ENCODE results near the gene MGST2.
A peak's percentile ranks its signal among the peaks of the same experiment; 100 is the strongest.
"Not testable (repeated sequence)": the region's sequence is repeated elsewhere in the genome, so short reads cannot be mapped to it uniquely, and the experiment has no call there.

The MGST2 gene

GRCh38 chr4:139665690-139666529 lies at the start of gene MGST2:
TSS of gene MGST2 (plus strand) at chr4:139665819. CDS start at chr4:139666020, 201 bp downstream.
- DNase-seq: no peak

GRCh38 chr4:139617702-139618490 lies 47.7 kb upstream of the MGST2 start:
- no peak for DNase-seq

- peak; percentile 3 for DNase-seq
These were observed 46.0 kb upstream of the MGST2 start for GRCh38 chr4:139619644-139620043.

- DNase-seq: no peak
These were observed 42.7 kb upstream of the MGST2 start for GRCh38 chr4:139622901-139623381.

GRCh38 chr4:139624441-139625092 lies 41.1 kb upstream of the MGST2 start:
- no peak for DNase-seq

GRCh38 chr4:139625093-139625455 lies 40.5 kb upstream of the MGST2 start:
- DNase-seq: no peak

GRCh38 chr4:139625482-139625881 lies 40.1 kb upstream of the MGST2 start:
- DNase-seq: no peak

GRCh38 chr4:139628184-139629012 lies 37.2 kb upstream of the MGST2 start:
- DNase-seq: no peak

GRCh38 chr4:139629436-139630125 lies 36.0 kb upstream of the MGST2 start:
- no peak for DNase-seq

- no peak for DNase-seq
These were observed 35.5 kb upstream of the MGST2 start for GRCh38 chr4:139630126-139630495.

GRCh38 chr4:139630991-139631390 lies 34.6 kb upstream of the MGST2 start:
- DNase-seq: no peak

GRCh38 chr4:139631791-139632190 lies 33.8 kb upstream of the MGST2 start:
- DNase-seq: no peak

- DNase-seq: not testable (repeated sequence)
These were observed 32.9 kb upstream of the MGST2 start for GRCh38 chr4:139632739-139633138.

GRCh38 chr4:139633195-139633594 lies 32.4 kb upstream of the MGST2 start:
- DNase-seq: no peak

- DNase-seq: peak; percentile 28
These were observed 32.0 kb upstream of the MGST2 start for GRCh38 chr4:139633661-139634060.

GRCh38 chr4:139635966-139636365 lies 29.7 kb upstream of the MGST2 start:
- DNase-seq: no peak

- DNase-seq: not testable (repeated sequence)
These were observed 27.3 kb upstream of the MGST2 start for GRCh38 chr4:139638306-139638705.

GRCh38 chr4:139639654-139640053 lies 26.0 kb upstream of the MGST2 start:
- DNase-seq: no peak

- DNase-seq: no peak
These were observed 24.4 kb upstream of the MGST2 start for GRCh38 chr4:139641218-139641617.

GRCh38 chr4:139642364-139642763 lies 23.3 kb upstream of the MGST2 start:
- DNase-seq: no peak

- DNase-seq: no peak
These were observed 22.4 kb upstream of the MGST2 start for GRCh38 chr4:139643042-139643895.

All from NCI-H1694 (cell line).